Left hindlimb (tissue), 1 donor: Measurements from ENCODE around the gene CLPTM1L.

Experiments used
- DNase-seq: peaks from one replicate; pipeline ENCODE4 v3.0.0-alpha.2; 2018

CLPTM1L gene

GRCh38 chr5:1273745-1274144 is 71.2 kb downstream of the CLPTM1L start:
- no peak for DNase-seq

GRCh38 chr5:1272201-1272600 is 72.7 kb downstream of the CLPTM1L start:
- no peak for DNase-seq

GRCh38 chr5:1270933-1271914 is 73.7 kb downstream of the CLPTM1L start:
- DNase-seq: no peak

- no peak for DNase-seq
Measured at GRCh38 chr5:1270426-1270825, 74.5 kb downstream of the CLPTM1L start.

DNA sequence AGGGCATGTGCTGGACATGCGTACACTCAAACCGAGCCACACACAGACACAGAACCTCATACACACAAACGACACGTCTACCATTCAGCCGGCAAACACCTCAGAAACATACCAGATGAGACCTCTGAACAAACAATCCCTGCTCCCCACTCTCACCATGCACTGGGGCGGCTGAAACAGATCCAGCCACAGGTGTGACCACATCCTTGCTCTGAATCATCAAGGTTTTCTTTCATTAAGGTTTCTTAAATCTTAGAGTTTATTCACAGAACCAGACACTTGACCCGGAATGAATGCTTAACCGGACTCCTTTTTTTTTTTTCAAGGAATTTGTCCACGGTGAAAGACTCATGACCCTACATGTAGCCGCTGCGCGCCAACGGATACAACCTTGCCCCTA is 76.2 kb downstream of the CLPTM1L start:
- DNase-seq: no peak

- DNase-seq: no peak
Measured at GRCh38 chr5:1268056-1268455, 76.8 kb downstream of the CLPTM1L start.
